GM18907 (cell line): ENCODE data around the gene DOCK8.
"Not testable (repeated sequence)": the region's sequence is repeated elsewhere in the genome, so short reads cannot be mapped to it uniquely, and the experiment has no call there.

Experiments
- ATAC-seq: cut with Tn5 transposase; IDR thresholded peaks from one replicate; pipeline ENCODE4 v1.9.1; 2021; ENCODE audit warnings: mild to moderate bottlenecking, moderate library complexity; ENCODE audit not compliant: unreplicated experiment

DOCK8 gene

DNA sequence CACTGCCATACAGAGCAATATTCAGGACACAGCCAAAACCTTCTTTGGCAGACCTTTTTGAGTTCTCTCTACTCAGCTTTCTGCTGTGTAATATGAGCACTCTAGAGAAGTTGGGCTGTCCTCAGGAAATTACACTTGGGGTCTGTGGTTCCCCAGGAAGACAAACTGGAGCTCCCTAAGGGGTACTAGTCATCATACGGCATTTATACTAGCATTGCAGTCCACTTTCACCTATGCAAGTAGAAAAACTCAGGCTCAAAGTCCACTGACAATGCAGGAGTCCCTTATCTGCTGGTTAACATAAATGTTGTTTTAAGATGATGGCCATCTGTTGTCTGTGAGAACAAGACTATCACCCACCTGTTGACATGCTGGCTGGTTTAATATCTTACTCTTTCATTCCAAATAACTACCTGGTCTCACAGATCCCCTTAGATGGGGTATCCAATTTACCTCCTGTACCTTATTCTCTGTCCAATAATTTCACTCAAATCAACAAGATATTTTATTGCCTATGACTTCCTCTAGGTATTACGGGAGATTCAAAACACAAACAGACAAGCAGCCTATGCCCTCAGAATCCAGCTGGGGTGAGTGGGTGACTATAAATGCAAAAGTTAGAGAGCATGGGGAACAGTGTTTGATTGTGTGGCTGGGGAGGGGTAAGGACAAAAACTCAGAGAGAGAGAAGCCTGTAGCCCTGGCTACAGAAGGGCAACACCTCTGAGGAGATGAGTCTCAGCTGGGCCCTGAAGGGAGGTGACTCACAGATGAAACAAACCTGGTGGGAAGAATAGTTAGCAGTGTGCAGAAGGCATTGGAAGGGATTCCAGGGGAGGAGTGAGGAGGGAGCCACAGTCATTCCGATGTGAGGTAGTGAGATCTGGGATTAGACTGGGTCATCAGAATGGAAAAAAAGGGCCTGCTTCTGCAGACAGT lies 10.2 kb downstream of the DOCK8 start:
- ATAC-seq = no peak

DNA sequence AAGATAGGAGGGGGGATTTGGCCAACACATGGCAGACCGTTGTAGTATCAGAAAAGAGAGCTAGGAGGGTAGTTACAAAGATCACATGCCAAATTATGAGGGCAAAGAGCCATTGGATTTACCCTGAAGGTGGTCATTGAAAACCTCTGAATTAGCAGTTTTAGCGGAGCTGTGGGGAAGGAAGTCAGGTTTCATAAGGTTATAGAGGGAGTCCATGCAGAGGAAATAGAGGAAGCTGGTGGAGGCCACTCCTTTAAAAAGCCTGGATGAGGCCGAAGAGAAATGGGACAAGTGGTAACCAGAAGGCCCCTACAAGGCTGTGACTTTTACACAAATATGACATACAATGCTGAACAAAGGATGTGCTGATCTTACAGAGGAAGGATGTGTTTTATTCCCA lies 13.2 kb downstream of the DOCK8 start:
- ATAC-seq = no peak

DNA sequence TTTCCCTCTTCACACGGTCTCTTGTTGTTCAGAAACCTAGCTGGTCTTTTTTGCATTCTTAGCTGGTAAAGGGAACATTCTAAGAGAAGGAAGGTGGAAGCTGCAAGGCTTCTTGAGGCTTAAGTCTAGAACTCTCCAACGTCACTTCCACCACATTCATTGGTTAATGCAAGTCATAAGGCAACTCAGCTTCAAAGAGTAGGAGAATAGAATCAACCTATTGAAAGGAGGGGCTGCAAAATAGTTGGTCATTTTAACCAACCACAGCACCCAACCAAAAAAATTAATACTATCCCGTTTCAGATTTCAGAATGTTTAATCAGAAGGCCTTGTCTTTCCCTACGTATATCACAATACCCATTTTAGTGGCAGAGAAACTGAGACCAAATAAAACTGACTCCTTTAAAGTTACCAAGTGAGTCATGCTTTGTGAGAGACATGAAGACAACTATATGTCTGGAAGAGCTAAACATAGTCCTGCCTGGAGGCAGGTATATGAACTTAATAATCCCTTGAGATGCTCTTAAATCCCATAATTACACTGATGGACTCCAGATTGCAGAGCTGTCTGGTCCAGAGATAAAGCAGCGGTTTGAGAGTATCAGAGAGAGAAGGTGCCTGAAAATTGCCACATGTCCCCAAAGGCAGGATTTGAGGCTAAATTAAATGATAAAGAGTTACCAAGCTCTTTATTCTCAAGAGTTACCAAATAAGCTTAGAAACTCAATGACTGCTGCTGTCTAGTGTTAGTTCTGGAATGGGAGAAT lies 14.4 kb downstream of the DOCK8 start:
- no peak for ATAC-seq

DNA sequence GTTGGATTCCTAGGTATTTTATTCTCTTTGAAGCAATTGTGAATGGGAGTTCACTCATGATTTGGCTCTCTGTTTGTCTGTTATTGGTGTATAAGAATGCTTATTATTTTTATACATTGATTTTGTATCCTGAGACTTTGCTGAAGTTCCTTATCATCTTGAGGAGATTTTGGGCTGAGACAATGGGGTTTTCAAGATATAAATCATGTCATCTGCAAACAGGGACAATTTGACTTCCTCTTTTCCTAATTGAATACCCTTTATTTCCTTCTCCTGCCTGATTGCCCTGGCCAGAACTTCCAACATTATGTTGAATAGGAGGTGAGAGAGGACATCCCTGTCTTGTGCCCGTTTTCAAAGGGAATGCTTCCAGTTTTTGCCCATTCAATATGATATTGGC lies 17.0 kb downstream of the DOCK8 start:
- not testable (repeated sequence) for ATAC-seq

DNA sequence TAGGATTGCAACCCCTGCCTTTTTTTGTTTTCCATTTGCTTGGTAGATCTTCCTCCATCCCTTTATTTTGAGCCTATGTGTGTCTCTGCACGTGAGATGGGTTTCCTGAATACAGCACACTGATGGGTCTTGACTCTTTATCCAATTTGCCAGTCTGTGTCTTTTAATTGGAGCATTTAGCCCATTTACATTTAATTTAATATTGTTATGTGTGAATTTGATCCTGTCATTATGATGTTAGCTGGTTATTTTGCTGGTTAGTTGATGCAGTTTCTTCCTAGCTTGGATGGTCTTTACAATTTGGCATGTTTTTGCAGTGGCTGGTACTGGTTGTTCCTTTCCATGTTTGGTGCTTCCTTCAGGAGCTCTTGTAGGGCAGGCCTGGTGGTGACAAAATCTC lies 19.0 kb downstream of the DOCK8 start:
- not testable (repeated sequence) for ATAC-seq

DNA sequence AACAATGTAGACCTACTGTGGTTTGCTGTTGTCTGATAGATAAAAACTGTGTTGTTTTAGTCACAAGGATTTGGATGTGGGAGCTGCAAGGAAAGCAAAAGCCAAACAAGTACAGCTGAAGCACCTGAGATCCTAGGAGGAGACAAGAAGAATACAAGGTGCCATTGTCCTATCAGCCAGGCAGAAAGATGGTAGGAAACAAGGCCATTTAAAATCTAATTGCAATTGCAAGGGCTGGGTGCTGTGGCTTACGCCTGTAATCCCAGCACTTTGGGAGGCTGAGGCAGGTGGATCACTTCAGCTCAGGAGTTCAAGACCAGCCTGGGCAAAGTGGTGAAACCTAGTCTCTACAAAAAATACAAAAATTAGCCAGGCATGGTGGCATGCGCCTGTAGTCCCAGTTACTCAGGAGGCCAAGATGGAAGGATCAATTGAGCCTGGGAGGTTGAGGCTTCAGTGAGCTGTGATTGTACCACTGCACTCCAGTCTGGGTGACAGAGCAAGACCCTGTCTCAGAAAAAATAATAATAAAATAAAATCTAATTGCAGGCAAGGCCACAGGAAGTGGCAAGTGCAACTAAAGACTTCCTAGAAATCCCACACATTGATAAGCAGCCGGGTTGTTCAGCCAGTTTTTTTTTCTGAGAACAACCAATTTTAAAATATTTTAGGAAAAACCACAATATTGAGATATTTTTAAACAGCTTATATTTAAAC lies 22.6 kb downstream of the DOCK8 start:
- no peak for ATAC-seq

DNA sequence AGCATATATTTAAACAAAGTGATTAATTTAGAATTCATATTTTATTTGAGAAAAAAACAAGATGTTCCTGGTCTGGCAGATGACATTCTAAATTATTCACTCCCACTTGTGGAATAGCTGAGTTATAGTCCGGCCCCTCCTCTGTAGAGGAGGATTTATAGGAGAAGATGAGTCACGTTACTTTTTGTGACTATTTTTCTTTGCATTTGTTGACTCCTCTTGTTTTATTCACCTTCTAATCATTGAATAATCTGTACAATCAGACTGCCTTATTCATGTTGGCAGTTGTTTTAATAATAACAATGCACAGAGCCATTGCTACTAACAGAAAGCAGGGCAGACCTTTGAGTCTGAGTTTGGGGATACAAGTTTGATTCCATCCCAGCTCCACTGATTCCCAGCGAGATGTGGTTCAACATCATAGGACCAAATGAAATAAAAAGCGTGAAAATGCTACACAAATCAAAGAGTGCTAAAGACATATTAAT lies 23.2 kb downstream of the DOCK8 start:
- ATAC-seq = no peak

DNA sequence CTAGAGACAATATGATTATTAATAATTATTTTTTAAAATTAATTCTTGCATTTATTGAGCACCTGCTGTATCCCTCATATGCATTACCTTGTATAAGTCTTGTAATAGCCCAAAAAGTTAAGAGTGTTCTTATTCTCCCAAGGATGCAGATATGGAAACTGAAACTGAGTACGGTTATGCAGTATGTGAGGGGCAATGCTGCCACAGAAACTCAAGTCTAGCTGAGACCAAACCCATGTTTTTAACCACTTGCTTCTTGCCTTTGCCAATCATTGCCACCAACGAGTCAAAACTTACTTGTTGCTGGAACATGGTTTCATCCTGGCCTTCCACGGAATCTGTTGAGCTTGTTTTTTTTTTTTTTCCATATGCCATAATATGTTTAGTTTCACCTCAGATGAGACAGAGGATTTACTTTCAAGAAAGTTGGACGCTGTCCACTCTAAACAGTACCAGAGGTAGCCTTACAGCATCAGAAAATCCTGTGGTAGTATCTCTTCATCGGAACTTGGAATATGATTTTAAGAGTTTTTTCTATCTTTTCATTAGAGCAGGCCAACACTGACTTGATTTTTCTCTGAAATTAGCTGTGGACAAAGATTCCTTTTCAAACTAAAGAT lies 27.9 kb downstream of the DOCK8 start:
- no peak for ATAC-seq

DNA sequence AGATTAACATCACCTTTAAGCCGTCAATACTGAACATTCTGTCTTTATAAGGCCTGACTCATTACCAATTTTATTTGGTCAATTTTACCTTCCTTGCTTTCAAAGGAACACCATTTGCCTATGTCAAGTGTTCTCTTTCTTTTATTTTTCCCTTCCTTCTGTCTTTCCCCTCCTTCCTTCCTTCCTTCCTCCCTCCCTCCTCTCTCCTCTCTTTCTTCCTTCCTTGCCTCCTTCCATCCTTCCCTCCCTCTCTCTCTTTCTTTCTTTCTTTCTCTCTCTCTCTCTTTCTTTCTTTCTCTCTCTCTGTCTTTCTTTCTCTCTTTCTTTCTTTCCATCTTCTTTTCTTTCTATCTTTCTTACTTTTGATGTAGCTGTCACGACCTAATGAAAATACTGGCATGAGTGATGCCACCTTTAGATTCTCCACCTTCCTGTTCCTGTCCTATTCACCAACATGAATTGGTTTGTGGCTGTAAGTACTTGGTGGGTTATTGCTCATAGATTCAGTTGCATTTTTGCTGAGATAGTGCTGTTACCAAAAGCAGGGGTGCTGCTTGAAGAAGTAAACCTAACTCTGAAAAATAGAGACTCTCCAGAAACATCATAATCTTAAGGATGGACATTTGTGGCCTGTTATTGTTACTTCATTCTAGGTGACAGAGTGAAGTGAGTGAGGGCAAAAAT lies 33.8 kb downstream of the DOCK8 start:
- no peak for ATAC-seq

DNA sequence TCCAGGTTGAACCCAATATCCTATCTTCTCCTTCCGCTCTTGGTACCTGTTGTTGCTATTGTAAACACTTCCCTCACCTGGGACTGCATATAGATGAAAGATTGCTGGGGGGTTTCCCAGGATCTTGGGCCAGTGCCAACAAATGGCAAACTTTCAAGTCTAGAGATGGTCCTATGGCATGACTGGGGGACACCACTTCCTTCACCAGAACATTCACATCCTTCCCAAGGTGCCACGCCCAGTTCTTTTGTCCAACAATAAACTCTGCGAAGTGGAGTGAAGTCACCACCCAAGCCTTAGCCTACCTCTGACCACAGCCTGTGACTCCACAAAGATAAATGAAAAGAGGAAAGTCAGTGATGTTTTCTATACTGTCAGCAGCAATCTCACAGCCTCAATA lies 34.4 kb downstream of the DOCK8 start:
- no peak for ATAC-seq

DNA sequence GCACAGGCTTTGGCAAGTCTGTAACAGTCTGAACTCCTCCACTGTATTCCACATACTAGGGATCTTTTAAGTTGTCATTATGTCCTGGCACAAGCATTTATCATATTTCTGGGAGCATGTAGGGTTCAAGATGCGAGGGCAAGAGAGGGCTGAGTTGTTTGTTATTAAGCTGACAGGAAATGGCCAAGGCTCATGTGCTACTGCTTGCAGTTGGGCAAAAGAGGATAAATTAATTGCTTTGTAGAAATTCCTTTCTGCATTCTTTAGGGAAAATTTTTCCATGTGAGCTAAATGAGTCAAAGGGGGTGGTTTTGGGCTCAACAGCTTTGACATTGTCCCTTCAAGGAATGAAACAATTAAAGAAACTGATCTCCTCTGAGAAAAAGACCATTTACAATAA lies 35.4 kb downstream of the DOCK8 start:
- ATAC-seq = no peak

DNA sequence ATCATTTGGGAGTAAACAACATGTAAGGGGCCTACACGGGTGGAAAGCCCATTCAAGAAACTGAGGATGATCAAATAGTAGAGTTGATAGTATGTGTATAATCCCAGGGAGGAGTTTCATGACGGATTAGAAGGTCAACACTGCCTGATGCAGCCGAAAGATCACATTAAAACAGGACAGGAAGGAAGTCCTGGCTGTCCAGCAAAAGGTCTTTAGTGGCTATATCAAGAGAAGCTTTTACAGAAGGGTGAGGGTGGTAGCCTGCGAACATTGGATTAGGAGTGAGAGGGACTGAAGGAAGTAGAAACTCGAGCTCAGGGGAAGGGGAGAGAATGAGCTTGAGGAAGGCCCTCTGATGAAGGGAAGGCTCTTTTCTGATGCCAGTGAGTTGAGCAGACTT lies 36.0 kb downstream of the DOCK8 start:
- ATAC-seq = no peak

DNA sequence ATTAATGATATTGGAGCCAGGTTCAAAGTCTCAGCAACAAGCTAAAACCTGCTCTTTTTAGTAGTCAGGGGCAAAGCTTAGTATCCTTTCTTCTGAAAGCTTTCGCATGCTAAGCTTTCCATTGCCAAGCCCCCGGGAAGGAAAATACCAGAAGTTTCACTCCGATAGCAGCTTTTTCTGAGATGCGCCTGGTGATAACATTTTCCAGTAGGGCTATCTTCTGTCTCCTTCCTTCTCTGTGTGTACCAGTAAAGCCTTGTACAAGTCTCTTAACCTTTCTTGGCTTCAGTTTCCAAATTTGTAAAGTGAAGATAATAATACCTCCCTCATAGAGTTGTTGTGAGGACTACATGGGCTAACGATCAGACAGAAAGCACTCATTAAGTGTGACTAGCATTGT lies 36.7 kb downstream of the DOCK8 start:
- ATAC-seq = no peak

DNA sequence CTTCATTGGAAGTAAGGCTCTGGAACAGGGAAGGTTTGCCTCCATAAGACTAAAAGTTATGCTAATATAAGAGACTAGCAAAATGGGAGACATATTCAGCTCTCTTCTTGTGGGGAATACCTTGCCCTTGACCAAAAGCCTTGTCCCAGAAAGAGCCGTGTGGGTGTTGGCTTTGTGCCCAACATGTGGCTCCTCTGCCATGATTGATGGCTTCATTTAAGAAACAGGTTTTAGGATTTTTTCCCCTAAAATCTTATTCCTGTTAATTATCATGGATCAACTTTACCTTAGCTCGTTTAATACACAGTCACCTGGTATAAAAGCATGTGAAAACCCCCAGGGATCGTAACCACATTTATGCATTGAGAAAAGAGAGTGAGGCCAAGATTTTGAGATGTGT lies 38.9 kb downstream of the DOCK8 start:
- no peak for ATAC-seq

DNA sequence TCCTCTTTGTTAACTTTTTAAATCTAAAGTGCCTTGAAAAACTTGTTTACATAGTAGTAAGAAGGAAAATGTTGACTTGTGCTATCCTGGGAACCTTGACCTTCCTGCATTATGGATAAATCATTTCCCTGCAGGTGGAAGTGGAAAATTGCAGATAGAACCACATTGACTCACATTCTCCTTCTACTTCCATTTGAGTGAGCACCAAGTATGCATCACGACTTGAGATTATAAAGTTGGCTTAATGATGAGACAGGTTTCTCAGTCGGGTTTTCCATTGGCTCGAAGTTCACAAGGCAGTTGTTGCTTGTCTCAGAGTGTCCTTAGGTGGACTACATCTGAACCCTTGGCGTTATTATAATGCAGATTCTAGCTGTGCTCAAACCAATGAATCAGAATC lies 39.9 kb downstream of the DOCK8 start:
- ATAC-seq = no peak

DNA sequence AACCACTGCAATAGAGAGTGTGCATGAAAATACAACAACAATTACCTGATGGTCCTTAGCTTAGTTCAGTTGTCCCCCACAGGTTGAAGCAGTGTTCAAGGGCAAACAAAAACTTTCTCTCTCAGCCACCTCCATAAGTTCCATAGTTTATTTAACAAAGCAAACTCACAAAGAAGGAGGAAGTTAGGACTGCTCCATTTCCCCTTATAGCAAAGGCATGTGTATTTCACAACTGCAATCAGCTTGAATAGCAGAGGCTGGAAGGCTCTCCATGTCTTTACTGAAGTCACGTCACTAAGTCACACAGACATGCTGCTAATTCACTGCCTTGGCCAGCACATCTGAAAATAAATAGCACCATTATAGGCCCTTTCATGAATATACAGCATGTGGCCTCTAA lies 43.3 kb downstream of the DOCK8 start:
- no peak for ATAC-seq

DNA sequence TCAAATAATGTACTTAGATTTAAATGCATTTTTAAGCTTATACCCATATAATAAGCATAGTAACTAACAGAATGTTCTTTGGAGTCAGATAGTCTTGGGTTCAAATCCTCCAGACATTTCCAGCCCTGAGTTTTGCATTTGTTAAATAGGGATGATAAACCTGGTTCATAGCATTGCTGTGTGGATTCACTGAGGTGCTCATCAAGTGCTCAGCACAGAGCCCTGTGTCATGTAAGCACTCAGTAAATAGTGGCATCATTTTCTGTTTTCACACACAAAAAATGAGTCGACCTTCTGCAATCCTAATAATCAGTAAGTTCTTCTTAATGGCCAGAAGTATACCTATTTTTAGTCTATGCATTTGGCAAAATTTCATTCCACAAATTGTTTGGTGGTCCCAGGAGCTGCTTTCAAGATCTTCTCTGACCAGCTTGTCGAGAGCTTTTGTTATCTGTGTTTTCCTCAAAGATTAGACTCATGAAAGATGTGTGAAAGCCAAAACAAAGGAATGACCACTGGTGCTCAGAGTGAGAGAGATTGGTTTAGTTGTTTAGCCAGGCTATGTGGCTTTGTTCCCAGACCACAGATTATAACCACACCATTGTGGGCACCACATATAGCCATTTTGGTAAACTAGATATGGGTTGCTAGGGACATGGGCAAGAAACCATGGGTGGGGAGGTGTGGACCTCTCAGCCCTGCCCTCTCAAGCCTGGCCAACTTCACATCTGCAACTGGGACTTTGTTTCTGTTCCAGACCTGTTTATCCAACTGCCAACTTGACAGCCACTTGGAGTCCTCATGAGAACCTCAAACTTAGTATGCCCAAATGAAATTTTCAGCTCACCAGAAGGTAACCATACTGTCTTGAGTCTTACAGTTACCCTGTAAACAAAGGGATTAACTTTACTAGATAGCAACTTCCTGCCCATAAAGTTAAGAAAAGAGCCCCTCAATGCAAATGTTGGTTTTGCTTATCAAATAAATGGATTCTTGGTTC lies 45.0 kb downstream of the DOCK8 start:
- no peak for ATAC-seq

DNA sequence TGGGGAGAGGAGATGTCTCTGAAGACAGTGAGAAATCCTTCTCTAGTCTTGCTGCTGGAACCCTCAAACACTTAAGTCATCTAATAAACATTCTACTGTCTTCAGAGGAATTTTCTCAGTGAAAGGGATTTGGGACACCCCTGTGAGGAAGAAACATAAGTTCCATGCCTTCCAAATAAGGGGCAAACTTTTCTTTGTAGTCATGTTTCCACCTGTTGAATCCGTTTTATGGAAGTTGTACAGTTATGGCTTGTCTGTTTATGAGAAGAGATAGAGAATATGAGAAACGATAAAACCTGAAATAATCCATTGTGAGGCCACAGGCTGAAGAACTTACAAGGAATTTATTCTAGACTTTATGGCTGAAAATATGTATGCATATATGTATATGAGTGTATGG lies 49.6 kb downstream of the DOCK8 start:
- no peak for ATAC-seq

DNA sequence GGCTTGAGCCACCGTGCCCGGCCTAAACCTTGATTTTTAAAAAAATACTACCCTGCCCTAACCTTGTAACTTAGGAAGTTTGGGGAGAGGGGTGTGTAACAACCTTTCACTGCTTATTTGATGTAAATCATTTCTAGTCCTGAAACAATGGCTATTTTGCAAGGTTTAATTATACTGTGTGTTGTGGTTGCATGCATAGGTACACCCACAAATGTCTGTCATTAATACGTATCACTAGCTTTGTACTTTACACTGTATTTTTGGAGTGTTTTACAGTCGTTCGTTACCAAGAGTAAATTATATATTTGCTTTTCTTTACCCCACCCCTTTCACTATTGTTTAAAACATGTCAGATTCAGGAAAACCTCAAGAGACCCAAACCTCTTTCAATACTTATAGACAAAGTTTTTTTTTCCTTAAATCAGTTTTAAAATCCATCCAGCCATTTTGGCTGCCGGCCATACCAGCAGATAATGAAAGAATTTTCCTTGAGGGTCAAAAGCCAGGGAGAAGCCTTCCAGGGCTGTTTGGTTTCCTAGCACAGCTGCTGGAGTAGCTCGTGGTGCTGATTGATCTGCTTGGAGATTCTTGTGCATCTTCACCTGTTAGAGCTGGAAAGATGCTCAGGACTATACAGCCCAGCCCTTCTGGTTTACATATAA lies 50.7 kb downstream of the DOCK8 start:
- ATAC-seq = no peak
